GM23338 (cell line): ENCODE data around the gene HSP90AB1. TPM values are rescaled to one million over a fixed set of nuclear protein-coding genes. Genes with fewer than 3 reads are reported as not detected.

ENCODE experiments used
- microRNA counts: library from miRNA; unstranded; fragments of <30 nt; microRNA quantifications from one replicate; lab custom pipeline; 2017
- polyA plus RNA-seq: library from polyadenylated mRNA; unstranded; fragments of >200 nt; fragmentation: Nextera tagmentation; extraction: Ambion mirVana; gene quantifications from 2 replicates; pipeline ENCODE4 v1.2.1, GENCODE V29; 2016
- small RNA-seq: library from RNA; depleted of rRNA; stranded (forward); fragments of <200 nt; gene quantifications from one replicate; pipeline ENCODE3, GENCODE V24; 2014; ENCODE audit warnings: low replicate concordance
- total RNA-seq: library from RNA; depleted of rRNA; stranded (reverse); fragments of >200 nt; shearing (Covaris generic); gene quantifications from 2 replicates; pipeline ENCODE4 v1.2.3, GENCODE V29; 2014; rRNA removed

The HSP90AB1 gene
- total and polyA plus RNA-seq, 2 experiments from 2014 or later = 1,425 to 2,361 TPM

MicroRNA genes within 50 kb of the gene (microRNA counts, 767-probe panel; counts per million panel counts)
- microRNA hsa-miR-4647 (lab: Ali Mortazavi, UCI) = not detected

Small RNAs within 50 kb of the gene (small RNA-seq; reads per million reads assigned to genes)
- not detected for gene RN7SL811P

Other genes starting within 250 kb of the HSP90AB1 start
- 62.6 and 70.0 TPM in 2 replicates for gene MRPL14, start 119.6 kb upstream of the HSP90AB1 start, total RNA-seq
- 178 and 191 TPM in 2 replicates for gene MRPL14, start 119.6 kb upstream of the HSP90AB1 start, polyA plus RNA-seq
- gene TMEM63B, start 119.5 kb upstream of the HSP90AB1 start, total RNA-seq = 30.2 and 36.0 TPM in 2 replicates
- gene TMEM63B, start 119.5 kb upstream of the HSP90AB1 start, polyA plus RNA-seq = 8.0 and 10.1 TPM in 2 replicates
- 1.2 and 1.7 TPM in 2 replicates for gene CAPN11, start 88.3 kb upstream of the HSP90AB1 start, total RNA-seq
- gene CAPN11, start 88.3 kb upstream of the HSP90AB1 start, polyA plus RNA-seq = 0.61 and 1.1 TPM in 2 replicates
- gene MYMX, start 30.2 kb upstream of the HSP90AB1 start, total RNA-seq = 2.8 TPM in 2 replicates
- 5.2 and 7.1 TPM in 2 replicates for gene MYMX, start 30.2 kb upstream of the HSP90AB1 start, polyA plus RNA-seq
- gene SLC29A1, start 23.5 kb upstream of the HSP90AB1 start, total RNA-seq = 149 and 169 TPM in 2 replicates
- gene SLC29A1, start 23.5 kb upstream of the HSP90AB1 start, polyA plus RNA-seq = 67.6 and 73.1 TPM in 2 replicates
- gene SLC35B2, start 10.4 kb downstream of the HSP90AB1 start, total RNA-seq = 30.5 and 30.9 TPM in 2 replicates
- 14.0 and 14.7 TPM in 2 replicates for gene SLC35B2, start 10.4 kb downstream of the HSP90AB1 start, polyA plus RNA-seq
- gene NFKBIE, start 18.4 kb downstream of the HSP90AB1 start, total RNA-seq = 19.8 and 25.9 TPM in 2 replicates
- 12.8 and 14.6 TPM in 2 replicates for gene NFKBIE, start 18.4 kb downstream of the HSP90AB1 start, polyA plus RNA-seq
- 11.5 and 14.6 TPM in 2 replicates for gene TMEM151B, start 23.3 kb downstream of the HSP90AB1 start, total RNA-seq
- gene TMEM151B, start 23.3 kb downstream of the HSP90AB1 start, polyA plus RNA-seq = 0.91 and 1.5 TPM in 2 replicates
- 19.8 and 23.2 TPM in 2 replicates for gene AARS2, start 66.2 kb downstream of the HSP90AB1 start, total RNA-seq
- gene AARS2, start 66.2 kb downstream of the HSP90AB1 start, polyA plus RNA-seq = 5.5 and 6.5 TPM in 2 replicates
- not detected in 2 replicates for gene SPATS1, start 95.5 kb downstream of the HSP90AB1 start, total RNA-seq
- not detected in 2 replicates for gene SPATS1, start 95.5 kb downstream of the HSP90AB1 start, polyA plus RNA-seq
- gene CDC5L, start 140.6 kb downstream of the HSP90AB1 start, total RNA-seq = 28.1 and 32.5 TPM in 2 replicates
- gene CDC5L, start 140.6 kb downstream of the HSP90AB1 start, polyA plus RNA-seq = 24.6 and 27.0 TPM in 2 replicates